Ishikawa (cell line): Measurements from ENCODE around the gene PDSS2.
A peak's percentile ranks its signal among the peaks of the same experiment; 100 is the strongest.

Experiments
- CEBPB ChIP-seq: IDR thresholded peaks from 2 replicates; pipeline ENCODE4 v1.6.1; 2012
- CREB1 ChIP-seq: IDR thresholded peaks from 2 replicates; pipeline ENCODE4 v1.6.1; 2012; ENCODE audit warnings: low read depth
- EGR1 ChIP-seq: IDR thresholded peaks from 2 replicates; pipeline ENCODE4 v1.6.1; 2012
- EP300 ChIP-seq: IDR thresholded peaks from 2 replicates; pipeline ENCODE4 v1.6.1; 2012; ENCODE audit warnings: borderline replicate concordance
- FOXM1 ChIP-seq: IDR thresholded peaks from 2 replicates; pipeline ENCODE4 v1.6.1; 2012; ENCODE audit warnings: low read depth, borderline replicate concordance
- MAX ChIP-seq: IDR thresholded peaks from 2 replicates; pipeline ENCODE4 v1.6.1; 2012
- NFIC ChIP-seq: IDR thresholded peaks from 2 replicates; pipeline ENCODE4 v1.6.1; 2012
- RAD21 ChIP-seq: IDR thresholded peaks from 2 replicates; pipeline ENCODE4 v1.6.1; 2012; ENCODE audit warnings: low read depth
- TAF1 ChIP-seq: IDR thresholded peaks from 2 replicates; pipeline ENCODE4 v1.6.1; 2012; ENCODE audit warnings: low read depth, mild to moderate bottlenecking
- TCF12 ChIP-seq: IDR thresholded peaks from 2 replicates; pipeline ENCODE4 v1.6.1; 2012; ENCODE audit warnings: low read depth
- TEAD4 ChIP-seq: IDR thresholded peaks from 2 replicates; pipeline ENCODE4 v1.6.1; 2012
- YY1 ChIP-seq: IDR thresholded peaks from 2 replicates; pipeline ENCODE4 v1.6.1; 2012; ENCODE audit warnings: low read depth
- ZBTB7A ChIP-seq: IDR thresholded peaks from 2 replicates; pipeline ENCODE4 v1.6.1; 2012; ENCODE audit warnings: low read depth
- TF ChIP-seq, protein P1 (sequence below): IDR thresholded peaks from 2 replicates; pipeline ENCODE4 v1.6.1; 2012; ENCODE audit warnings: low read depth, mild to moderate bottlenecking

DNA sequence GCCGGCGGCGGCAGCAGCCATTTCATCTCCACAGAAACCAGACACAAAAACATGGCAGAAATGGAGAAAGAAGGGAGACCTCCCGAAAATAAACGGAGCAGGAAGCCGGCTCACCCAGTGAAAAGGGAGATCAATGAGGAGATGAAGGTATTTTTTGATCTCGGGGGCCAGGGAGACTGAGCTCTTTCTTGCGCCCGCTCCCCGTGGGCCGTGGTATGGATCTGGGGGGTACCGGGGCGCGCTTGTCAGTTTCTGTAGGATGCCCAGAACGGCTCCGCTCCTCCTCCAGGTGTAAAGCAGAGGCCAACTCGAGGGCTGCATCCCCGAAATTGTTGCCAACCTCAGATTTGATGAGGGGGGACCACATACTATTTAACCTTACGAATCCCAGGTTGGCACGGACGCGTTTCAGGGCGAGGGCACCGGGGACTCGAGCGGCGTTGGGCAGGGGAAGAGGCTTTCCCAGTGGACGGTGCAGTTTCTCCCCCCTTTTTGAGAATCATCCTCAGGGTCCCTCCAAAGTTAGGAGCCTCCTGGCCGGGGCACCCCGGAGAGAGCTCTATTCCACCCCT, 31.3 kb upstream of the PDSS2 start:
- TF ChIP-seq CREB1 (no peak), RAD21 (no peak), CEBPB (no peak), TCF12 (no peak), NFIC (no peak), YY1 (peak; percentile 74), EP300 (no peak), TAF1 (no peak), TEAD4 (no peak), FOXM1 (no peak), ZBTB7A (no peak), MAX (no peak), EGR1 (no peak)
- TF ChIP-seq, protein P1, sequence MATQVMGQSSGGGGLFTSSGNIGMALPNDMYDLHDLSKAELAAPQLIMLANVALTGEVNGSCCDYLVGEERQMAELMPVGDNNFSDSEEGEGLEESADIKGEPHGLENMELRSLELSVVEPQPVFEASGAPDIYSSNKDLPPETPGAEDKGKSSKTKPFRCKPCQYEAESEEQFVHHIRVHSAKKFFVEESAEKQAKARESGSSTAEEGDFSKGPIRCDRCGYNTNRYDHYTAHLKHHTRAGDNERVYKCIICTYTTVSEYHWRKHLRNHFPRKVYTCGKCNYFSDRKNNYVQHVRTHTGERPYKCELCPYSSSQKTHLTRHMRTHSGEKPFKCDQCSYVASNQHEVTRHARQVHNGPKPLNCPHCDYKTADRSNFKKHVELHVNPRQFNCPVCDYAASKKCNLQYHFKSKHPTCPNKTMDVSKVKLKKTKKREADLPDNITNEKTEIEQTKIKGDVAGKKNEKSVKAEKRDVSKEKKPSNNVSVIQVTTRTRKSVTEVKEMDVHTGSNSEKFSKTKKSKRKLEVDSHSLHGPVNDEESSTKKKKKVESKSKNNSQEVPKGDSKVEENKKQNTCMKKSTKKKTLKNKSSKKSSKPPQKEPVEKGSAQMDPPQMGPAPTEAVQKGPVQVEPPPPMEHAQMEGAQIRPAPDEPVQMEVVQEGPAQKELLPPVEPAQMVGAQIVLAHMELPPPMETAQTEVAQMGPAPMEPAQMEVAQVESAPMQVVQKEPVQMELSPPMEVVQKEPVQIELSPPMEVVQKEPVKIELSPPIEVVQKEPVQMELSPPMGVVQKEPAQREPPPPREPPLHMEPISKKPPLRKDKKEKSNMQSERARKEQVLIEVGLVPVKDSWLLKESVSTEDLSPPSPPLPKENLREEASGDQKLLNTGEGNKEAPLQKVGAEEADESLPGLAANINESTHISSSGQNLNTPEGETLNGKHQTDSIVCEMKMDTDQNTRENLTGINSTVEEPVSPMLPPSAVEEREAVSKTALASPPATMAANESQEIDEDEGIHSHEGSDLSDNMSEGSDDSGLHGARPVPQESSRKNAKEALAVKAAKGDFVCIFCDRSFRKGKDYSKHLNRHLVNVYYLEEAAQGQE: no peak
